Pancreas (tissue), 10 donors: ENCODE results near the gene ZBTB42. TPM values are rescaled to one million over a fixed set of nuclear protein-coding genes. Genes with fewer than 3 reads are reported as not detected.

Source experiments
- ATAC-seq, 4 donors: fragments of 200-7000 bp; cut with Tn5 transposase; one replicate each; pipeline versions ENCODE4 v1.8.0 to v1.9.1; 2020; ENCODE audit warnings: mild to moderate bottlenecking in 4 of 4, moderate library complexity in 4 of 4
- DNase-seq, 6 donors: peaks; one replicate each; pipeline ENCODE4 v3.0.0-alpha.2; 2020
- FAIRE-seq: peaks from 2 replicates; lab custom pipeline; 2012; peaks lifted over from hg19 to GRCh38; lab: Jason Lieb, UNC
- H3K27ac ChIP-seq, 4 donors: fragments of 200-600 bp; sonication (generic); 1 replicate in 3 of 4; 2 replicates in 1 of 4; pipeline versions ENCODE4 v1.5.0 to v1.8.0; 2020
- H3K27me3 ChIP-seq, 4 donors: fragments of 200-600 bp; one replicate each; pipeline ENCODE4 v1.8.0; 2021
- H3K36me3 ChIP-seq, 3 donors: fragments of 200-600 bp; sonication (generic) in 1 of 3; one replicate each; pipeline versions ENCODE4 v1.5.0 to v1.8.0; 2020 to 2021
- H3K4me1 ChIP-seq, 3 donors: fragments of 200-600 bp; one replicate each; pipeline ENCODE4 v1.8.0; 2021
- H3K4me3 ChIP-seq, 4 donors: fragments of 200-600 bp; sonication (generic) in 2 of 4; one replicate each; pipeline versions ENCODE4 v1.5.0 to v1.8.0; 2020 to 2021
- H3K9me3 ChIP-seq, 4 donors: fragments of 200-600 bp; one replicate each; pipeline ENCODE4 v1.8.0; 2021
- WGBS, 2 donors: extraction: QIAGEN DNeasy Blood & Tissue Kit; methylation state at CpG; one replicate each; pipeline ENCODE4 v1.1.7; 2013; 5-methylcytosine and 5-hydroxymethylcytosine counted together
- intact Hi-C, 3 donors: fragments of 100-400 bp; cut with DNase I; formaldehyde crosslinking; loops; one replicate each; pipeline versions ENCODE4 v1.11.1 to v1.14.2; 2022
- polyA plus RNA-seq, 2 donors: library from polyadenylated mRNA; stranded (reverse); fragments of 200-250 nt; gene quantifications; one replicate each; pipeline ENCODE4 v1.2.3, GENCODE V29; 2013
- total RNA-seq, 6 donors: library from RNA; stranded (reverse); fragmentation: NEBNext Ultra II Directional in 4 of 6; extraction: Animal tissue kit (Norgen Biotek cat#: 25700) in 4 of 6; gene quantifications; one replicate each; pipeline versions ENCODE4 v1.2.1 to v1.2.4, GENCODE V29; 2021 to 2023
- TF ChIP-seq, protein P1 (sequence below), 4 donors: fragments of 200-600 bp; sonication (generic) in 3 of 4; IDR thresholded peaks; one replicate each; pipeline versions ENCODE4 v1.5.0 to v1.8.0; 2021; ENCODE audit warnings: antibody characterized with exemption in 4 of 4
- donor health status: healthy with polysubstance abuse.
- donor health status: DM: no; HTN: no; CAD: no; lungs with moderate emphysema.
- donor health status: DM: no; HTN: no; CAD: no.
- donor health status: control.
- donor health status: control.
- donor health status: Bipolar disorder and iron deficiency.
- donor health status: DM: yes; HTN: yes; CAD: no.
- donor health status: DM: no; HTN: no; CAD: no.
- donor health status: DM: no; HTN: no; CAD: no.
- donor health status: DM: yes; HTN: yes; CAD: no.

Gene ZBTB42
- total and polyA plus RNA-seq, 8 donors = 4.1 to 10.8 (median 8.3) TPM

DNA sequence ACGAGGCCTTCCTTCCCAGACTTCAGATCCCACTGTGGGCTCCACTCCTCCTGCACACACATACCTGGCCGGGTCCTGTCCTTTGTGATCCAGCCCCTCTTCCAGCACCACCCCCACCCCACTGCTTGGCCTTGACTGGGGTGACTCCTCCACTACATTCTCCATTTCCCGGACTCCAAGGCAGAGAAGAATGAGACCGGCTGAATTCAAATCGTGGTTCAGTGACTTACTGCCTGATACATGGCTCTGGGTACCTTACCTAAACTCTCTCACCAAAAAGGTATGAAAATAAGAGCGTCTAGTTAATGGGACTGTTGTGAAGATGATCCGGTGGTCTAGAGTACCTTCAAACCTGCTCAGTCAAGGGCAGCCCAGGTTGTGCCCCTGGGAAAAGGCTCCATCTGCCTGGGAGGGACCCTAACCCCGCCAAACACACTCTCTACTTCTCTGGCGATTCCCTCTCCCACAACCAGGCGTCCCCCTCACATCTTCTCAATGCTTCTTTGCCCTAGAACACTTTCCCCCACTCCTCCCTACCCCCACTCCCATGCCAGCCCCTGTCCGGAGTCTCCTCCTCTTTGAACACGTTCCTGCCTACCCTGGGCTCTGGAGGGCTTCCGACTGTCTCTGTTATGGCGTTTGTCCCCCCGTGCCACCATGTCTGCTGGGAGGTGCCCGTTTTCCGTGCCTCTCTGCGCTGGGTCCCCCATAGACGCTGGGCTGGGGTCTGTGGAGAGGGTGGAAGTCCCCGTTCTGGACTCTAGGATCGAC, 1.5 kb upstream of the ZBTB42 start:
- H3K36me3 ChIP-seq = no peaks in the 10 kb centered on the region
- FAIRE-seq (no peak), ATAC-seq (peak in 1 of 4 donors; percentile 3), DNase-seq (peak in 3 of 6 donors; percentile 32 to 61 (median 51))
- WGBS, 2 donors = 47 to 56% methylated on average over 21 of the region's 21 CpGs
- no peaks in the 10 kb centered on the region for H3K27me3 ChIP-seq
- H3K4me3 ChIP-seq = peak overlapping the region in 2 of 4 donors; percentile 54 to 67
- TF ChIP-seq, protein P1, sequence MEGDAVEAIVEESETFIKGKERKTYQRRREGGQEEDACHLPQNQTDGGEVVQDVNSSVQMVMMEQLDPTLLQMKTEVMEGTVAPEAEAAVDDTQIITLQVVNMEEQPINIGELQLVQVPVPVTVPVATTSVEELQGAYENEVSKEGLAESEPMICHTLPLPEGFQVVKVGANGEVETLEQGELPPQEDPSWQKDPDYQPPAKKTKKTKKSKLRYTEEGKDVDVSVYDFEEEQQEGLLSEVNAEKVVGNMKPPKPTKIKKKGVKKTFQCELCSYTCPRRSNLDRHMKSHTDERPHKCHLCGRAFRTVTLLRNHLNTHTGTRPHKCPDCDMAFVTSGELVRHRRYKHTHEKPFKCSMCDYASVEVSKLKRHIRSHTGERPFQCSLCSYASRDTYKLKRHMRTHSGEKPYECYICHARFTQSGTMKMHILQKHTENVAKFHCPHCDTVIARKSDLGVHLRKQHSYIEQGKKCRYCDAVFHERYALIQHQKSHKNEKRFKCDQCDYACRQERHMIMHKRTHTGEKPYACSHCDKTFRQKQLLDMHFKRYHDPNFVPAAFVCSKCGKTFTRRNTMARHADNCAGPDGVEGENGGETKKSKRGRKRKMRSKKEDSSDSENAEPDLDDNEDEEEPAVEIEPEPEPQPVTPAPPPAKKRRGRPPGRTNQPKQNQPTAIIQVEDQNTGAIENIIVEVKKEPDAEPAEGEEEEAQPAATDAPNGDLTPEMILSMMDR (IDR thresholded peaks at IDR 0.05) = no peak
- no peaks in the 10 kb centered on the region for H3K9me3 ChIP-seq
- peak overlapping the region; percentile 84 to 97 (median 92) for H3K27ac ChIP-seq
- intact Hi-C loops = no loop called here
- peaks cover 17 to 36% (median 22%) of the 10 kb centered on the region in 3 donors for H3K4me1 ChIP-seq

DNA sequence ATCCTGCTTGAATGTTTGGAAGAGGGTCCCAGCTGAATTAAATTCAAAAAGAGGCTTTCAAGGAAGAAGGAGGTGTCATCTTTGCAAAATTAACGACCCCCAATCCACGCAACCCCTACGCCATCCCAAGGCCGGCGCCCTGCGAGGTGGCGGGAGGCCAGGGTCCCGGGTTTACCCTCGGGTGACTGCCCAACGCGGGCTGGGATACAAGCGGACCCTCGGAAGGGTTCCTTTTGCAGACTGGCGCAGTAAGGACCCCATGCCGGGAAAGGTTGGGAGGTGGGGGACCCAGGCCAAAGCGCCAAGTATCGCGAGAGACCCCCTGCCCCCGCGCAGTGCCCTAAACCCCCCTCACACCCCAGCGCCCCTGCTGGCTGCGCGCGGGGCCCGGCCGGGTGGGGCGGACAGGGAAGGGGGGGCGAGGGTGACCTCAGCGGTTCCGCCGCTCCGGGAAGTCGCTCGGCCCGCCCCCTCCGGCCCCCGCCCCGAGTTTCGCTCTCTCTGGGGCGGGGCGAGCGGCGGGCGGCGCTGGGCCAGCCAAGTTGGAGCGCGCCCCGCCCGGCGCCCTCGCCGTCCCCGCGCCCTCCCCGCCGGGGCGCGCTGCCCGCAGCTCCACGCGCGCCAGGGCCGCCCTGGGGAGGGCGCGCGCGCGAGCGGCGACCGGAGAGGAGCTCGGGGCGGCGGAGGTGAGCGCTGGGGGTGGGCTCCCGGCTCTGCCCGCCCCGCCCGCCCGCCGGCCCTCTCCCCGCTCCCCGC, 708 bp upstream of the ZBTB42 start:
- intact Hi-C loops = no loop called here
- no peaks in the 10 kb centered on the region for H3K9me3 ChIP-seq
- peak; percentile 71 to 81 (median 76) for ATAC-seq
- H3K4me3 ChIP-seq = peak overlapping the region; percentile 19 to 67 (median 46)
- TF ChIP-seq, protein P1 (IDR thresholded peaks at IDR 0.05) = peak in 2 of 4 donors; percentile 16 to 25
- 2 to 7% methylated on average over 21 to 83 of the region's 83 CpGs for WGBS, 2 donors
- no peaks in the 10 kb centered on the region for H3K27me3 ChIP-seq
- peak; percentile 83 to 95 (median 92) for DNase-seq
- H3K4me1 ChIP-seq = peaks cover 17 to 36% (median 22%) of the 10 kb centered on the region in 3 donors
- peak overlapping the region; percentile 87 to 97 (median 92) for H3K27ac ChIP-seq
- H3K36me3 ChIP-seq = no peaks in the 10 kb centered on the region
- FAIRE-seq = no peak

- H3K4me1 ChIP-seq = peaks cover 17 to 30% (median 18%) of the 10 kb centered on the region in 3 donors
- H3K27ac ChIP-seq = peak overlapping the region; percentile 66 to 97 (median 90)
Observed at GRCh38 chr14:104801520-104802393, 856 bp downstream of the ZBTB42 start.

More at GRCh38 chr14:104801520-104802393, 856 bp downstream of the ZBTB42 start:
- ATAC-seq (no peak), FAIRE-seq (no peak), DNase-seq (peak in 5 of 6 donors; percentile 23 to 91 (median 63))
- intact Hi-C loops = no loop called here
- TF ChIP-seq, protein P1 (IDR thresholded peaks at IDR 0.05) = no peak
- H3K4me3 ChIP-seq = peak overlapping the region; percentile 37 to 67 (median 50)
- no peaks in the 10 kb centered on the region for H3K36me3 ChIP-seq
- 63 to 72% methylated on average over 37 to 45 of the region's 45 CpGs for WGBS, 2 donors
- no peaks in the 10 kb centered on the region for H3K9me3 ChIP-seq
- H3K27me3 ChIP-seq = no peaks in the 10 kb centered on the region
